Adrenal gland (tissue), 5 donors: Measurements from ENCODE around the gene GMPPA.

Source experiments
- POLR2A ChIP-seq, 2 donors: fragments of 450-650 bp; IDR thresholded peaks; one replicate each; pipeline ENCODE4 v1.6.1; 2017; ENCODE audit warnings: antibody characterized with exemption in 2 of 2, mild to moderate bottlenecking in 2 of 2, moderate library complexity in 1 of 2
- TF ChIP-seq, protein P1 (sequence below), 6 experiments: fragments of 450-650 bp in 4 of 6; fragments of 200-600 bp in 2 of 6; sonication (generic) in 1 of 6; IDR thresholded peaks; 1 replicate in 5 of 6; 2 replicates in 1 of 6; pipeline versions ENCODE4 v1.5.1 to v1.8.0; 2016 to 2021; ENCODE audit warnings: antibody characterized with exemption in 6 of 6, mild to moderate bottlenecking in 2 of 6, moderate library complexity in 1 of 6
- donor health status: DM: no; HTN: no; CAD: no.

DNA sequence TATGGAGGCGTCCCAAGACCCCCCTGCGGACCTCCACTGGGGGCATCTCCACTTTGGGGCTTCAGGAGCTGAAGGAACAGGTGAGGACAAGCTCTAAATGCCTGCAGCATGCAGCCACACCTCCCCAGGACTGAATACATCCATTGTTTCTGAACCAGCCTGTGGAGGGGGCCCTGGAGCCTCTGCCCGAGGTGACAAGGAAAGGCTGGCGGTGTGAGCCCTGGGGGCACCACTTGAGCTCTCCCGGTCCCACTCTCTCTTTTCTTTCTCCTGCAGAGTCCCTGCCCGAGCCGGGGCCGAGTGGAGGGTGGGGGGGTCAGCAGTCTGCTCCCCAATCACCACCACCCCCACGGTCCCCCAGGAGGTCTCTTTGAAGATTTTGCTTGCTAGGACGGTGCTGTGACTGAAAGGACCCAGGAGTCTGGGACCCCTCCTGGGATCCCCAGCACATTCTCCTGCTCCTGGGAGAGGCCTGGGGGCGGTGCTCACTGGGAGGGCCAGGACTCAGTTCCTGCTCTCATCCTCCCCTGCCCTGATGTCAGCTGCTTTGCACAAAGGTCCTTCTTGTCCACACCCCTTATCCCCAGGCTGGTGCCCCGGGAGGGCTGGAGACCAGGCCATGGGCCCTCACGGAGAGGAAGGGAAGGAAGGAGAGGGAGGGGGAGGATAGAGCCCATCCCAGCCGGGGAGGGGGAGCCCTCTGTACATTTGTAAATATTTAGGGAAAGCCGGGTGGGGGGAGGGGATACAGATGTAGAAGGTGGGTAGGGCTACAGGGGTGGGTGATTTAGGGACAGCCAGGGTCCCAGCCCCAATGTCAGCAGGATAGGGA, 39.2 kb downstream of the GMPPA start:
- TF ChIP-seq POLR2A (IDR thresholded peaks at IDR 0.05) = no peak
- TF ChIP-seq, protein P1, sequence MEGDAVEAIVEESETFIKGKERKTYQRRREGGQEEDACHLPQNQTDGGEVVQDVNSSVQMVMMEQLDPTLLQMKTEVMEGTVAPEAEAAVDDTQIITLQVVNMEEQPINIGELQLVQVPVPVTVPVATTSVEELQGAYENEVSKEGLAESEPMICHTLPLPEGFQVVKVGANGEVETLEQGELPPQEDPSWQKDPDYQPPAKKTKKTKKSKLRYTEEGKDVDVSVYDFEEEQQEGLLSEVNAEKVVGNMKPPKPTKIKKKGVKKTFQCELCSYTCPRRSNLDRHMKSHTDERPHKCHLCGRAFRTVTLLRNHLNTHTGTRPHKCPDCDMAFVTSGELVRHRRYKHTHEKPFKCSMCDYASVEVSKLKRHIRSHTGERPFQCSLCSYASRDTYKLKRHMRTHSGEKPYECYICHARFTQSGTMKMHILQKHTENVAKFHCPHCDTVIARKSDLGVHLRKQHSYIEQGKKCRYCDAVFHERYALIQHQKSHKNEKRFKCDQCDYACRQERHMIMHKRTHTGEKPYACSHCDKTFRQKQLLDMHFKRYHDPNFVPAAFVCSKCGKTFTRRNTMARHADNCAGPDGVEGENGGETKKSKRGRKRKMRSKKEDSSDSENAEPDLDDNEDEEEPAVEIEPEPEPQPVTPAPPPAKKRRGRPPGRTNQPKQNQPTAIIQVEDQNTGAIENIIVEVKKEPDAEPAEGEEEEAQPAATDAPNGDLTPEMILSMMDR (IDR thresholded peaks at IDR 0.05) = no peak
